K562 (cell line): ENCODE results near the gene SLC1A3. TPM values are rescaled to one million over a fixed set of nuclear protein-coding genes. Genes with fewer than 3 reads are reported as not detected.

Experiments
- CBX2 ChIP-seq: fragments of 200-600 bp; sonication (generic); IDR thresholded peaks from one replicate; pipeline ENCODE4 v1.6.1; 2012; ENCODE audit warnings: mild to moderate bottlenecking, low read length, inconsistent platforms; ENCODE audit not compliant: insufficient read depth, poor library complexity, severe bottlenecking
- CBX8 ChIP-seq: fragments of 200-600 bp; sonication (generic); IDR thresholded peaks from 2 replicates; pipeline ENCODE4 v1.6.1; 2012; ENCODE audit warnings: borderline replicate concordance, mixed run types, low read depth, mild to moderate bottlenecking, moderate library complexity, mixed read lengths, low read length, control low read depth, inconsistent platforms; ENCODE audit not compliant: poor library complexity, severe bottlenecking; ENCODE audit errors: extremely low read depth
- FOXO4 ChIP-seq: fragments of 450-650 bp; formaldehyde crosslinking; IDR thresholded peaks from 2 replicates; pipeline ENCODE4 v1.4.0; 2020; ENCODE audit warnings: mild to moderate bottlenecking, moderate library complexity
- MEF2D ChIP-seq: conservative IDR thresholded peaks from 2 replicates; pipeline ENCODE4 v1.6.1; 2016; ENCODE audit warnings: low read depth, missing genetic modification characterization, missing compliant biosample characterization
- RAD21 ChIP-seq, 2 experiments: fragments of 250-450 bp in 1 of 2; fragments of 450-650 bp in 1 of 2; sonication (Bioruptor Pico) in 1 of 2; formaldehyde crosslinking in 1 of 2; IDR thresholded peaks in 1 of 2; conservative IDR thresholded peaks in 1 of 2; 2 replicates each; pipeline versions ENCODE4 v1.4.0 to v1.8.0; 2020 to 2022; ENCODE audit warnings: mild to moderate bottlenecking in 2 of 2, moderate library complexity in 1 of 2
- SMC3 ChIP-seq: conservative IDR thresholded peaks from 2 replicates; pipeline ENCODE4 v1.6.1; 2011; ENCODE audit warnings: low read depth, low read length, improper control_type of control experiment; ENCODE audit not compliant: insufficient read depth
- WHSC1 ChIP-seq: IDR thresholded peaks from one replicate; pipeline ENCODE4 v1.6.1; 2012; ENCODE audit warnings: low read length, control low read depth, inconsistent platforms
- polyA plus RNA-seq, 8 experiments: library from polyadenylated mRNA; depleted of rRNA in 4 of 8; stranded (reverse) in 5 of 8; unstranded in 3 of 8; fragments of >200 nt; fragmentation: Nextera tagmentation in 2 of 8; fragmentation: Illumina TruSeq in 1 of 8; extraction: Ambion mirVana in 2 of 8; extraction: Trizol in 1 of 8; gene quantifications; 2 replicates each; pipeline versions ENCODE4 v1.2.1 to v1.2.3, GENCODE V29; 2011 to 2014; ENCODE audit warnings: inconsistent platforms in 1 of 8, missing spikeins in 1 of 8
- total RNA-seq, 7 experiments: library from RNA; depleted of rRNA in 6 of 7; stranded (reverse); fragments of >200 nt in 6 of 7; fragmentation: Illumina TruSeq in 2 of 7; extraction: Trizol in 2 of 7; gene quantifications; 2 replicates each; pipeline versions ENCODE4 v1.2.1 to v1.2.3, GENCODE V29; 2011 to 2021; ENCODE audit warnings: low replicate concordance in 1 of 7
- TF ChIP-seq, protein P1 (sequence below): fragments of 150-350 bp; IDR thresholded peaks from 2 replicates; pipeline ENCODE4 v1.6.1; 2014; ENCODE audit warnings: low read depth, mild to moderate bottlenecking, low read length, borderline replicate concordance

The SLC1A3 gene
- total and polyA plus RNA-seq, 9 of the 15 experiments (the other 6 are each of a cell fraction or from before 2014, with no cell fraction given), result 0.13 TPM; not detected in 8

GRCh38 chr5:36728697-36729543 lies 122.5 kb downstream of the SLC1A3 start (continued):
- TF ChIP-seq FOXO4 (CRISPR knock-in tag) (no peak), CBX8 (peak; percentile 87), RAD21 (CRISPR knock-in tag; conservative IDR thresholded peaks at IDR 0.05 in 1 of 2, IDR thresholded peaks at IDR 0.05 in 1 of 2) (peak; percentile 46 to 73), WHSC1 (no peak), MEF2D (tag) (no peak), SMC3 (peak; percentile 55), CBX2 (no peak)
- TF ChIP-seq, protein P1, sequence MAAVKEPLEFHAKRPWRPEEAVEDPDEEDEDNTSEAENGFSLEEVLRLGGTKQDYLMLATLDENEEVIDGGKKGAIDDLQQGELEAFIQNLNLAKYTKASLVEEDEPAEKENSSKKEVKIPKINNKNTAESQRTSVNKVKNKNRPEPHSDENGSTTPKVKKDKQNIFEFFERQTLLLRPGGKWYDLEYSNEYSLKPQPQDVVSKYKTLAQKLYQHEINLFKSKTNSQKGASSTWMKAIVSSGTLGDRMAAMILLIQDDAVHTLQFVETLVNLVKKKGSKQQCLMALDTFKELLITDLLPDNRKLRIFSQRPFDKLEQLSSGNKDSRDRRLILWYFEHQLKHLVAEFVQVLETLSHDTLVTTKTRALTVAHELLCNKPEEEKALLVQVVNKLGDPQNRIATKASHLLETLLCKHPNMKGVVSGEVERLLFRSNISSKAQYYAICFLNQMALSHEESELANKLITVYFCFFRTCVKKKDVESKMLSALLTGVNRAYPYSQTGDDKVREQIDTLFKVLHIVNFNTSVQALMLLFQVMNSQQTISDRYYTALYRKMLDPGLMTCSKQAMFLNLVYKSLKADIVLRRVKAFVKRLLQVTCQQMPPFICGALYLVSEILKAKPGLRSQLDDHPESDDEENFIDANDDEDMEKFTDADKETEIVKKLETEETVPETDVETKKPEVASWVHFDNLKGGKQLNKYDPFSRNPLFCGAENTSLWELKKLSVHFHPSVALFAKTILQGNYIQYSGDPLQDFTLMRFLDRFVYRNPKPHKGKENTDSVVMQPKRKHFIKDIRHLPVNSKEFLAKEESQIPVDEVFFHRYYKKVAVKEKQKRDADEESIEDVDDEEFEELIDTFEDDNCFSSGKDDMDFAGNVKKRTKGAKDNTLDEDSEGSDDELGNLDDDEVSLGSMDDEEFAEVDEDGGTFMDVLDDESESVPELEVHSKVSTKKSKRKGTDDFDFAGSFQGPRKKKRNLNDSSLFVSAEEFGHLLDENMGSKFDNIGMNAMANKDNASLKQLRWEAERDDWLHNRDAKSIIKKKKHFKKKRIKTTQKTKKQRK, result no peak
